ENCODE data around the gene KCNMB1.

Gene KCNMB1

DNA sequence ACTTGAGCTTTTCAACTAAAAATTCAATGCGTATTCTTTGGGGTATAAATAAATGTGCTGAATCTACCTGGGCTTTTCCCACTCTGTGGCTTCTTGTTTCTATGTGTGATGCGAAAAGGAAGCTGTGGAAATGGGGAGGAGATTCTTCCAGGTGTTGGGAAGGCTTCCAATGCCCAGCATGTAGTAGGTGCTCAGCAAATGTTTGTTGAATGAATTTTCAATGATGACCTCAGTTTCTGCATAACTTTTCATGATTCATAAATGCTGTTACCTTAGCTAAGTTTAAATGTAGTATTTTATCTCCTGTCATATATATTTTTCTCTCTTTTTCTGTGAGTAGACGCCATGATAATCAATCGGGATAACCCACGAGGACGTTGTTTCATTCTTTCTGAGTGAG, 25.6 kb upstream of the KCNMB1 start:
- Histone ChIP-seq H3K79me2 (ENCODE audit: control insufficient read depth, low read length) (no peaks in the 10 kb centered on the region), H3F3A (ENCODE audit: control insufficient read depth, insufficient read depth) (no peaks in the 10 kb centered on the region), H3K9me2 (replicated peaks; ENCODE audit: control insufficient read depth, low read length) (no peaks in the 10 kb centered on the region), H3K4me2 (ENCODE audit: low read length) (no peak overlapping the region), H3K4me3 (ENCODE audit: low read length) (no peak overlapping the region), H3K27me3 (ENCODE audit: control insufficient read depth, low read length) (peaks cover 3% of the 10 kb centered on the region; the same call in 1 of the 2 replicates), H3K9me3 (ENCODE audit: control insufficient read depth, insufficient read depth, low read length) (no peaks in the 10 kb centered on the region), H3K4me1 (ENCODE audit: control insufficient read depth, low read length) (no peaks in the 10 kb centered on the region), H3K36me3 (ENCODE audit: control insufficient read depth, low read length) (no peaks in the 10 kb centered on the region), H4K20me1 (ENCODE audit: control insufficient read depth, insufficient read depth, low read depth, low read length) (no peaks in the 10 kb centered on the region; the same call in 1 of the 2 replicates), H3K27ac (ENCODE audit: low read depth, low read length) (no peak overlapping the region)
- TF ChIP-seq EZH2phosphoT487 (IDR thresholded peaks at IDR 0.05; ENCODE audit: borderline replicate concordance, low read length), result no peak
- TF ChIP-seq, protein P1, sequence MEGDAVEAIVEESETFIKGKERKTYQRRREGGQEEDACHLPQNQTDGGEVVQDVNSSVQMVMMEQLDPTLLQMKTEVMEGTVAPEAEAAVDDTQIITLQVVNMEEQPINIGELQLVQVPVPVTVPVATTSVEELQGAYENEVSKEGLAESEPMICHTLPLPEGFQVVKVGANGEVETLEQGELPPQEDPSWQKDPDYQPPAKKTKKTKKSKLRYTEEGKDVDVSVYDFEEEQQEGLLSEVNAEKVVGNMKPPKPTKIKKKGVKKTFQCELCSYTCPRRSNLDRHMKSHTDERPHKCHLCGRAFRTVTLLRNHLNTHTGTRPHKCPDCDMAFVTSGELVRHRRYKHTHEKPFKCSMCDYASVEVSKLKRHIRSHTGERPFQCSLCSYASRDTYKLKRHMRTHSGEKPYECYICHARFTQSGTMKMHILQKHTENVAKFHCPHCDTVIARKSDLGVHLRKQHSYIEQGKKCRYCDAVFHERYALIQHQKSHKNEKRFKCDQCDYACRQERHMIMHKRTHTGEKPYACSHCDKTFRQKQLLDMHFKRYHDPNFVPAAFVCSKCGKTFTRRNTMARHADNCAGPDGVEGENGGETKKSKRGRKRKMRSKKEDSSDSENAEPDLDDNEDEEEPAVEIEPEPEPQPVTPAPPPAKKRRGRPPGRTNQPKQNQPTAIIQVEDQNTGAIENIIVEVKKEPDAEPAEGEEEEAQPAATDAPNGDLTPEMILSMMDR (IDR thresholded peaks at IDR 0.05; ENCODE audit: low read depth, low read length, poor library complexity, severe bottlenecking), result no peak

DNA sequence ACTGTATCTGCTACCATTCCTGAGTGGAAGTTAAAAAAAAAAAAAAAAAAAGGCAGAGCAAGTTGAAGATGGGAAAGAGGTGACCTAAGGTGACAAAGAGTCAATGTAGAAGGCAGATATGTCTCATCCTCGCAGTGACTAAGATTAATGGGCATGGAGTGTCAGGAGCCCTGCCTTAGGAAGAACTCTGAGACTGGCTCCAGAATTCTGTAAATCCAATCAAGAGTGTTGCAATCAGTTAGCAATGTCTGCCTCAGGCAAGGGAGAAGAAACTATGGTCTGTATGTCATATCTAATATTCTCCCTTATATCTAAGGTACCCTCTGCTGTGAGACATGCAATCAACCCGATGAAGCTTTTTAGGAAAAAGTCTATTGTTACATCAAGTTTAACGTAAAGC, 24.7 kb upstream of the KCNMB1 start:
- Histone ChIP-seq H4K20me1 (ENCODE audit: control insufficient read depth, insufficient read depth, low read depth, low read length) (no peaks in the 10 kb centered on the region; the same call in 1 of the 2 replicates), H3F3A (ENCODE audit: control insufficient read depth, insufficient read depth) (no peaks in the 10 kb centered on the region), H3K9me3 (ENCODE audit: control insufficient read depth, insufficient read depth, low read length) (no peaks in the 10 kb centered on the region), H3K4me2 (ENCODE audit: low read length) (no peak overlapping the region), H3K27me3 (ENCODE audit: control insufficient read depth, low read length) (peaks cover 2% of the 10 kb centered on the region; the same call in 1 of the 2 replicates), H3K27ac (ENCODE audit: low read depth, low read length) (no peak overlapping the region), H3K36me3 (ENCODE audit: control insufficient read depth, low read length) (no peaks in the 10 kb centered on the region), H3K9me2 (replicated peaks; ENCODE audit: control insufficient read depth, low read length) (no peaks in the 10 kb centered on the region), H3K4me3 (ENCODE audit: low read length) (no peak overlapping the region), H3K79me2 (ENCODE audit: control insufficient read depth, low read length) (no peaks in the 10 kb centered on the region), H3K4me1 (ENCODE audit: control insufficient read depth, low read length) (no peaks in the 10 kb centered on the region)
- TF ChIP-seq, protein P1 (IDR thresholded peaks at IDR 0.05; ENCODE audit: low read depth, low read length, poor library complexity, severe bottlenecking), result no peak
- no peak for TF ChIP-seq EZH2phosphoT487 (IDR thresholded peaks at IDR 0.05; ENCODE audit: borderline replicate concordance, low read length)

DNA sequence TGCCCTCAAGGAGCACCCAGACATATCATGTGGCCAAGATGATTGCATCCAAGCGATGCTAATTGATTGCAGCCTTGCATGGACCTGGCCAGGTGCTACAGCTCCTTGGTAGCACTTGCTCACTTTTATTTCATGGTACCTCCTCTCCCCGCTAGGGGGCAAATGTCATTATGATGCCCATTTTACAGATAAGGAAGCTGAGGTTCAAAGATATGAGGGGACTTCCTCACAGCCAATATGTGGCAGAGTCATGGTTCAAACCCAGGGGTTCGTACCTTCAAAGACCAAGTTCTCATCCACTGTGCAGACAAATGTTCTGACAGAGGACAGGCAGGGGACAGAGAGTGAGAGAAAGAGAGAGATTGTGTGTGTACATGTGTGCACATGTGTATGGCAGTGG, 21.9 kb upstream of the KCNMB1 start:
- Histone ChIP-seq H3K4me3 (ENCODE audit: low read length) (no peak overlapping the region), H3K36me3 (ENCODE audit: control insufficient read depth, low read length) (no peaks in the 10 kb centered on the region), H4K20me1 (ENCODE audit: control insufficient read depth, insufficient read depth, low read depth, low read length) (no peaks in the 10 kb centered on the region; the same call in 1 of the 2 replicates), H3K4me2 (ENCODE audit: low read length) (no peak overlapping the region), H3K9me2 (replicated peaks; ENCODE audit: control insufficient read depth, low read length) (no peaks in the 10 kb centered on the region), H3K27ac (ENCODE audit: low read depth, low read length) (no peak overlapping the region), H3K27me3 (ENCODE audit: control insufficient read depth, low read length) (no peaks in the 10 kb centered on the region), H3K9me3 (ENCODE audit: control insufficient read depth, insufficient read depth, low read length) (no peaks in the 10 kb centered on the region), H3K4me1 (ENCODE audit: control insufficient read depth, low read length) (no peaks in the 10 kb centered on the region), H3K79me2 (ENCODE audit: control insufficient read depth, low read length) (no peaks in the 10 kb centered on the region), H3F3A (ENCODE audit: control insufficient read depth, insufficient read depth) (no peaks in the 10 kb centered on the region)
- no peak for TF ChIP-seq EZH2phosphoT487 (IDR thresholded peaks at IDR 0.05; ENCODE audit: borderline replicate concordance, low read length)
- TF ChIP-seq, protein P1 (IDR thresholded peaks at IDR 0.05; ENCODE audit: low read depth, low read length, poor library complexity, severe bottlenecking), result peak; percentile 64
